ENCODE data around the gene CLCN1. TPM values are rescaled to one million over a fixed set of nuclear protein-coding genes. Genes with fewer than 3 reads are reported as not detected.
A peak's percentile ranks its signal among the peaks of the same experiment; 100 is the strongest.

The CLCN1 gene
- total RNA-seq, 1 donor from 2014 or later: not detected

DNA sequence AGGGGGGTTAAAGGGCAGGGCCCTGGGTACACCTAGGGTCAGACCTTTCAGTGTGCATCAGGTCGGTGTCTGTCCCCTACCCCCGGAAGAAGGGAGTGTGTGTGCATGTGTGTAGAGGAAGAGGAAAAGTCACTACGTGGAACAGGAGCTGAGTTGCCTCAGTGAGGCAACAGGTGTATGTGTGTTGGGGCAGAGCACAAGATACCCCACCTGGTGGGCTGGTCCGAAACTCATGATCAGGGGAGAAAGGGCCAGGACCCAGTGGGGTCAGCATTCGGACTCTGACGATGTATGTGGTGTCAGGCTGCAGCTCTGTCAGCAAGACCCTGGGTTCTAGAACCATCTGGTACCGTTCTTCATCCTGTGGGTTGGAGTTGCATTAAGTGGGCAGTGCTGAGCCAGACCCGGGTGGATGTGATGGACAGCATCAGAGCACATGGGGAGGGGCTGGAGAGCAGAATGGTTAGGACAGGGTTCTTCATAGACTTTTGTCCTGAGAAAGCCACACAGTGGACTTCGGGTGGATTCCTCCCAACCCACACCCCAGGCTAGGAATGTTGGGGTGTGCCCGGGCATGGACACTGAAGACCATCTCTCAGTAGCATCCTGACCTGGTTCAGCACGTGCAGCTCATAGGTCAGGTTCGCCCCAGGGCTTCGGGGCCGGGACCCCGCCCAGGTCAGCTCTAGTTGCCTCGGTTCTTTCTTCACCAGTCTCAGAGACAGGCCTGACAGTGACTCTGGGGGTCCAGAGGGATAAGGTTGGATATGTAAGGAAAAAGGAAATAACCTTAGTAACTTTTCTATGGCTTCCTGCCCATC is 82.0 kb downstream of the CLCN1 start:
- no peaks in the 10 kb centered on the region for H3K36me3 Mint-ChIP-seq (ENCODE audit: low read depth)
- DNase-seq (ENCODE audit: low read depth, low spot score): no peak

DNA sequence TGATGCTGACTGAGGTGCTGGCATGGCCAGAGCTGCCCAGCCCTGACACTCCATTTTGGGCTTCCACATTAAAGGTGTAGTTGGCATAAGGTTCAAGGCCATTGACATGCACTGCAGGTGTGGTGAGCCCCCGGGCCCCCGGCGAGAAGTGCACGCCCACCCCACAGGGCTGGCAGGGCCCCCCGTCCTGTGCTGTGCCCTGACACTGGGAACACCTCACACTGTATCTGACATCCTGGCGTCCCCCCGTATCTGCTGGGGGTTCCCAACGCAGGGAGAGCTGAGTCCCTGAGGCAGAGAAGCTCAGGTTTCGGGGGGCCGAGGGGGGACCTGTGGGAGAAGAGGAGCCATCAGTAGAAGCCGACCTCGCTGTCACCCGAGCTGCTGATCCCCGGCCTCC is 82.7 kb downstream of the CLCN1 start:
- Mint-ChIP-seq H3K36me3 (ENCODE audit: low read depth) (no peaks in the 10 kb centered on the region), H3K4me3 (no peak overlapping the region), H3K9me3 (no peaks in the 10 kb centered on the region), H3K4me1 (peaks cover 4% of the 10 kb centered on the region), H3K27ac (ENCODE audit: unreplicated experiment) (no peak overlapping the region), H3K27me3 (ENCODE audit: low read depth) (no peaks in the 10 kb centered on the region)
- TF ChIP-seq, protein P1, sequence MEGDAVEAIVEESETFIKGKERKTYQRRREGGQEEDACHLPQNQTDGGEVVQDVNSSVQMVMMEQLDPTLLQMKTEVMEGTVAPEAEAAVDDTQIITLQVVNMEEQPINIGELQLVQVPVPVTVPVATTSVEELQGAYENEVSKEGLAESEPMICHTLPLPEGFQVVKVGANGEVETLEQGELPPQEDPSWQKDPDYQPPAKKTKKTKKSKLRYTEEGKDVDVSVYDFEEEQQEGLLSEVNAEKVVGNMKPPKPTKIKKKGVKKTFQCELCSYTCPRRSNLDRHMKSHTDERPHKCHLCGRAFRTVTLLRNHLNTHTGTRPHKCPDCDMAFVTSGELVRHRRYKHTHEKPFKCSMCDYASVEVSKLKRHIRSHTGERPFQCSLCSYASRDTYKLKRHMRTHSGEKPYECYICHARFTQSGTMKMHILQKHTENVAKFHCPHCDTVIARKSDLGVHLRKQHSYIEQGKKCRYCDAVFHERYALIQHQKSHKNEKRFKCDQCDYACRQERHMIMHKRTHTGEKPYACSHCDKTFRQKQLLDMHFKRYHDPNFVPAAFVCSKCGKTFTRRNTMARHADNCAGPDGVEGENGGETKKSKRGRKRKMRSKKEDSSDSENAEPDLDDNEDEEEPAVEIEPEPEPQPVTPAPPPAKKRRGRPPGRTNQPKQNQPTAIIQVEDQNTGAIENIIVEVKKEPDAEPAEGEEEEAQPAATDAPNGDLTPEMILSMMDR (conservative IDR thresholded peaks at IDR 0.05): no peak
- DNase-seq (ENCODE audit: low read depth, low spot score): no peak

More for the DNA sequence above, 82.0 kb downstream of the CLCN1 start:
- Mint-ChIP-seq H3K9me3 (no peaks in the 10 kb centered on the region), H3K4me3 (no peak overlapping the region), H3K27ac (ENCODE audit: unreplicated experiment) (peak overlapping the region; percentile 35), H3K4me1 (peaks cover 4% of the 10 kb centered on the region), H3K27me3 (ENCODE audit: low read depth) (no peaks in the 10 kb centered on the region)
- TF ChIP-seq, protein P1 (conservative IDR thresholded peaks at IDR 0.05): no peak

DNA sequence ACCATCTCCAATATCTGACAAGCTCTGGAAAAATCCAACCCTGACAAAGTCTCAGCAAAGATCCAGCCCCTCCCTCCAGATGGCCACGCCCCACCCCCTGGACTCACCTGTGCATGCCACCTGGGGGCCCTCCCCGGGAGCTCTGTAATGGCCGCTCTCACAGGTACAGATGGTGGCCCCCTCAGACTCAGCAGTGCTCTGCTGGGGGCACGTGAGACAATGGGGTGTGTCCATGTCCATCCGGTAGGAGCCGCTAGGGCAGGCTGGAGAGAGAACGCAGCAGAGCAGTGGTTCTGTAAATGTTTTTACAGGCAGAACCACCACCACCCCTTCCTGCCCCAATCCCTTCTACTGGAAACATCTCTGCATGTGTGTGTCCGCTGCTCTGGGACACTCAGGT is 83.2 kb downstream of the CLCN1 start:
- H3K4me3 Mint-ChIP-seq: no peak overlapping the region
- H3K4me1 Mint-ChIP-seq: peaks cover 4% of the 10 kb centered on the region
- no peaks in the 10 kb centered on the region for H3K36me3 Mint-ChIP-seq (ENCODE audit: low read depth)
- no peaks in the 10 kb centered on the region for H3K9me3 Mint-ChIP-seq
- no peak overlapping the region for H3K27ac Mint-ChIP-seq (ENCODE audit: unreplicated experiment)
- TF ChIP-seq, protein P1 (conservative IDR thresholded peaks at IDR 0.05): no peak
- no peak for DNase-seq (ENCODE audit: low read depth, low spot score)
- no peaks in the 10 kb centered on the region for H3K27me3 Mint-ChIP-seq (ENCODE audit: low read depth)

DNA sequence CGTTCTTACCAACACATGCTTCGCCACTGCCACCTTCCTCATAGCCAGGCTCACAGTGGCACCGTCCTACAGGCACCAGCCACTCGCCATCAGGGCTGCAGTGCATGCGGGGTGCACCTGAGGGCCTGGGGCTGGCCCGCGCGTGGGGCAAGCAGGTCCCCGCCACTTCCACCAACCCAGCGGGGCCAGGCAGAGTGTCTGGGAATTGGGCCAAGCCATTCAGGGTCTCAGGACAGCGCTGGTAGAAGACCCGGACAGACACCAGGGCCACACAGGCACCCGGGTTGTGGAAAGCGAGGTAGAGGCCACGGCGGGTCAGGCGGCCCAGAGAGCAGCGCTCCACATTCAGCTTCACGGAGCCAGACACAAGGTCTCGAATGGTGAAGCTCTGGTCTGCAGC is 83.7 kb downstream of the CLCN1 start:
- H3K4me3 Mint-ChIP-seq: no peak overlapping the region
- TF ChIP-seq, protein P1 (conservative IDR thresholded peaks at IDR 0.05): no peak
- H3K27me3 Mint-ChIP-seq (ENCODE audit: low read depth): no peaks in the 10 kb centered on the region
- DNase-seq (ENCODE audit: low read depth, low spot score): no peak
- H3K9me3 Mint-ChIP-seq: no peaks in the 10 kb centered on the region
- H3K4me1 Mint-ChIP-seq: peaks cover 4% of the 10 kb centered on the region
- H3K36me3 Mint-ChIP-seq (ENCODE audit: low read depth): no peaks in the 10 kb centered on the region
- H3K27ac Mint-ChIP-seq (ENCODE audit: unreplicated experiment): no peak overlapping the region

DNA sequence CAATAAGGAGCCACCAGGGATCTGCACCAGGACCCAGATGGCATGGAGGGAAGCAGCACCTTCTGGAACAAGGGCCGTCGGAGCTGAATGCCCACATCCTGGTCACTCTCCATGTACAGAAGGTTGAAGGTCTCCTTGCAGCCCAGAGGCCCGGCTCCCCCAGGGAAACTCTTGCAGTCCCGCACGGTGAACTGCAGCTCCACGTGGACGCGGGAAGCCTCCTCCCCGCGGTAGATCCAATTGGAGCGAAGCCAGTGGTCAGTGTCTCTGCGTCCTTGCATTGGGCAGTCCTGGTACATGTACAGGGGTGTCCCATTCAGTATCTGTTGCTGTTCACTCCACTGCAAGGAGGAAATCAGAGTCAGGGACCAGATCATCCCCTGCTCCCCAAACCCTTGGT is 85.4 kb downstream of the CLCN1 start:
- no peaks in the 10 kb centered on the region for H3K9me3 Mint-ChIP-seq
- TF ChIP-seq, protein P1 (conservative IDR thresholded peaks at IDR 0.05): no peak
- no peak for DNase-seq (ENCODE audit: low read depth, low spot score)
- peaks cover 5% of the 10 kb centered on the region for H3K27me3 Mint-ChIP-seq (ENCODE audit: low read depth)
- no peak overlapping the region for H3K27ac Mint-ChIP-seq (ENCODE audit: unreplicated experiment)
- no peaks in the 10 kb centered on the region for H3K36me3 Mint-ChIP-seq (ENCODE audit: low read depth)
- H3K4me1 Mint-ChIP-seq: peaks cover 13% of the 10 kb centered on the region
- no peak overlapping the region for H3K4me3 Mint-ChIP-seq

Small RNAs within 50 kb of the gene (microRNA-seq; reads per million reads assigned to microRNA genes)
- not detected for gene MIR6892

Other genes with a start within 250 kb of the CLCN1 start
- gene PIP, start 184.0 kb upstream of the CLCN1 start, total RNA-seq: not detected in 2 replicates
- gene TAS2R39, start 132.7 kb upstream of the CLCN1 start, total RNA-seq: not detected in 2 replicates
- gene TAS2R40, start 94.1 kb upstream of the CLCN1 start, total RNA-seq: not detected in 2 replicates
- 51.0 and 54.1 TPM in 2 replicates for gene GSTK1, start 52.7 kb upstream of the CLCN1 start, total RNA-seq
- 0.61 and 0.91 TPM in 2 replicates for gene TMEM139, start 31.2 kb upstream of the CLCN1 start, total RNA-seq
- gene CASP2, start 27.8 kb upstream of the CLCN1 start, total RNA-seq: 72.8 and 76.2 TPM in 2 replicates
- gene FAM131B, start 46.6 kb downstream of the CLCN1 start, total RNA-seq: 15.0 and 15.5 TPM in 2 replicates
- 61.7 and 64.7 TPM in 2 replicates for gene ZYX, start 65.2 kb downstream of the CLCN1 start, total RNA-seq
- gene EPHA1, start 92.7 kb downstream of the CLCN1 start, total RNA-seq: not detected in 2 replicates
- gene TAS2R60, start 127.3 kb downstream of the CLCN1 start, total RNA-seq: not detected in 2 replicates
- not detected in 2 replicates for gene TAS2R41, start 161.8 kb downstream of the CLCN1 start, total RNA-seq